Activated CD4-positive, alpha-beta T cell treated with anti-CD3 and anti-CD28 coated beads for 36 hours (primary cell): ENCODE results near the gene CACNA2D3. TPM values are rescaled to one million over a fixed set of nuclear protein-coding genes. Genes with fewer than 3 reads are reported as not detected.

Experiments used
- ATAC-seq: fragments of 200-7000 bp; cut with Tn5 transposase; one replicate; pipeline ENCODE4 v1.10.0; 2021; ENCODE audit warnings: mild to moderate bottlenecking, moderate library complexity
- CTCF ChIA-PET: fragments of 350-600 bp; sonication (Branson Sonifier 250); formaldehyde crosslinking; loops from one replicate; lab custom pipeline; 2021; ENCODE audit warnings: antibody characterized with exemption; lab: Charles Lee
- POLR2A ChIA-PET: fragments of 350-600 bp; sonication (Branson Sonifier 250); formaldehyde crosslinking; loops from one replicate; lab custom pipeline; 2021; ENCODE audit warnings: antibody characterized with exemption, inconsistent platforms; lab: Charles Lee
- DNase-seq: peaks from one replicate; pipeline ENCODE4 v3.0.0-alpha.2; 2020
- H3K27ac Mint-ChIP-seq: one replicate; pipeline ENCODE4 v1.8.0; 2021; ENCODE audit warnings: mixed read lengths
- H3K27me3 Mint-ChIP-seq: one replicate; pipeline ENCODE4 v1.8.0; 2021; ENCODE audit warnings: mixed read lengths
- H3K36me3 Mint-ChIP-seq: one replicate; pipeline ENCODE4 v1.8.0; 2021; ENCODE audit warnings: low read depth, mixed read lengths
- H3K4me1 Mint-ChIP-seq: one replicate; pipeline ENCODE4 v1.8.0; 2021; ENCODE audit warnings: mixed read lengths
- H3K4me3 Mint-ChIP-seq: one replicate; pipeline ENCODE4 v1.8.0; 2021; ENCODE audit warnings: mild to moderate bottlenecking, moderate library complexity, mixed read lengths
- H3K9me3 Mint-ChIP-seq: one replicate; pipeline ENCODE4 v1.8.0; 2021; ENCODE audit warnings: low read depth, mixed read lengths
- intact Hi-C, 2 experiments: fragments of 100-400 bp; cut with DNase I in 1 of 2; cut with micrococcal nuclease in 1 of 2; formaldehyde crosslinking; loops; one replicate each; pipeline versions ENCODE4 v1.14.2 to v1.15.1; 2022 to 2024; cut with DNase I, micrococcal nuclease
- total RNA-seq, 2 experiments: library from RNA; stranded (reverse); gene quantifications; one replicate each; pipeline ENCODE4 v1.2.3, GENCODE V29; 2021

CACNA2D3 gene
- total RNA-seq, 2 experiments from 2014 or later: not detected

GRCh38 chr3:54530944-54531343 lies 408.6 kb downstream of the CACNA2D3 start:
- Mint-ChIP-seq H3K27me3 (peaks cover 3% of the 10 kb centered on the region), H3K4me1 (no peaks in the 10 kb centered on the region), H3K4me3 (no peak overlapping the region), H3K9me3 (peaks cover 7% of the 10 kb centered on the region), H3K36me3 (no peaks in the 10 kb centered on the region), H3K27ac (no peak overlapping the region)
- ChIA-PET POLR2A (no interaction called here), CTCF (no interaction called here)
- intact Hi-C loops: no loop called here
- DNase-seq (no peak), ATAC-seq (no peak)

GRCh38 chr3:54531741-54532140 lies 409.4 kb downstream of the CACNA2D3 start:
- intact Hi-C loops: no loop called here
- CTCF ChIA-PET: no interaction called here

GRCh38 chr3:54533856-54534255 lies 411.5 kb downstream of the CACNA2D3 start:
- intact Hi-C loops: no loop called here
- Mint-ChIP-seq H3K27me3 (peaks cover 3% of the 10 kb centered on the region), H3K27ac (no peak overlapping the region), H3K9me3 (no peaks in the 10 kb centered on the region), H3K4me1 (no peaks in the 10 kb centered on the region), H3K36me3 (no peaks in the 10 kb centered on the region), H3K4me3 (no peak overlapping the region)
- DNase-seq: no peak
- CTCF ChIA-PET: no interaction called here
- POLR2A ChIA-PET: no interaction called here
- ATAC-seq: no peak

More at GRCh38 chr3:54531741-54532140, 409.4 kb downstream of the CACNA2D3 start:
- ATAC-seq (no peak), DNase-seq (no peak)
- Mint-ChIP-seq H3K36me3 (no peaks in the 10 kb centered on the region), H3K27ac (no peak overlapping the region), H3K9me3 (peaks cover 4% of the 10 kb centered on the region), H3K4me3 (no peak overlapping the region), H3K27me3 (peaks cover 3% of the 10 kb centered on the region), H3K4me1 (no peaks in the 10 kb centered on the region)
- POLR2A ChIA-PET: no interaction called here

GRCh38 chr3:54535619-54536018 lies 413.3 kb downstream of the CACNA2D3 start:
- POLR2A ChIA-PET: no interaction called here
- Mint-ChIP-seq H3K9me3 (no peaks in the 10 kb centered on the region), H3K27me3 (peaks cover 6% of the 10 kb centered on the region), H3K4me3 (no peak overlapping the region), H3K27ac (no peak overlapping the region), H3K4me1 (no peaks in the 10 kb centered on the region), H3K36me3 (no peaks in the 10 kb centered on the region)
- CTCF ChIA-PET: no interaction called here
- intact Hi-C loops: no loop called here
- ATAC-seq: no peak
- no peak for DNase-seq

GRCh38 chr3:54536450-54536849 lies 414.1 kb downstream of the CACNA2D3 start:
- Mint-ChIP-seq H3K27me3 (peaks cover 6% of the 10 kb centered on the region), H3K36me3 (no peaks in the 10 kb centered on the region), H3K4me3 (no peak overlapping the region), H3K9me3 (no peaks in the 10 kb centered on the region), H3K27ac (no peak overlapping the region), H3K4me1 (no peaks in the 10 kb centered on the region)
- no peak for ATAC-seq
- ChIA-PET CTCF (no interaction called here), POLR2A (no interaction called here)
- DNase-seq: no peak
- intact Hi-C loops: no loop called here

GRCh38 chr3:54537506-54537905 lies 415.2 kb downstream of the CACNA2D3 start:
- no peak overlapping the region for H3K27ac Mint-ChIP-seq
- ChIA-PET POLR2A (no interaction called here), CTCF (interaction anchor here (0.6 kb wide), 2 partner anchors 310 to 1748 kb away, joined by 3 read pairs; no protein-coding TSS in a partner anchor)
- H3K9me3 Mint-ChIP-seq: no peaks in the 10 kb centered on the region
- H3K27me3 Mint-ChIP-seq: peaks cover 2% of the 10 kb centered on the region
- no peaks in the 10 kb centered on the region for H3K36me3 Mint-ChIP-seq
- DNase-seq (no peak), ATAC-seq (no peak)
- intact Hi-C loops: no loop called here
- H3K4me1 Mint-ChIP-seq: no peaks in the 10 kb centered on the region
- no peak overlapping the region for H3K4me3 Mint-ChIP-seq

- CTCF ChIA-PET: no interaction called here
These were observed 416.0 kb downstream of the CACNA2D3 start for GRCh38 chr3:54538346-54538745.

GRCh38 chr3:54541369-54541768 lies 419.0 kb downstream of the CACNA2D3 start:
- CTCF ChIA-PET: no interaction called here
- H3K36me3 Mint-ChIP-seq: no peaks in the 10 kb centered on the region
- no peak overlapping the region for H3K27ac Mint-ChIP-seq

More at GRCh38 chr3:54538346-54538745, 416.0 kb downstream of the CACNA2D3 start:
- H3K4me1 Mint-ChIP-seq: no peaks in the 10 kb centered on the region
- H3K36me3 Mint-ChIP-seq: no peaks in the 10 kb centered on the region
- no peak for ATAC-seq
- POLR2A ChIA-PET: no interaction called here
- no peak for DNase-seq
- no peaks in the 10 kb centered on the region for H3K9me3 Mint-ChIP-seq
- no peak overlapping the region for H3K4me3 Mint-ChIP-seq
- H3K27me3 Mint-ChIP-seq: peaks cover 2% of the 10 kb centered on the region
- intact Hi-C loops: no loop called here
- H3K27ac Mint-ChIP-seq: no peak overlapping the region

GRCh38 chr3:54543446-54543845 lies 421.1 kb downstream of the CACNA2D3 start:
- Mint-ChIP-seq H3K4me3 (no peak overlapping the region), H3K36me3 (no peaks in the 10 kb centered on the region), H3K27me3 (peaks cover 4% of the 10 kb centered on the region), H3K9me3 (no peaks in the 10 kb centered on the region), H3K27ac (no peak overlapping the region), H3K4me1 (no peaks in the 10 kb centered on the region)
- ATAC-seq (no peak), DNase-seq (no peak)
- ChIA-PET POLR2A (no interaction called here), CTCF (no interaction called here)
- intact Hi-C loops: no loop called here

More at GRCh38 chr3:54541369-54541768, 419.0 kb downstream of the CACNA2D3 start:
- ATAC-seq (no peak), DNase-seq (no peak)
- Mint-ChIP-seq H3K9me3 (no peaks in the 10 kb centered on the region), H3K4me3 (no peak overlapping the region), H3K27me3 (peaks cover 2% of the 10 kb centered on the region), H3K4me1 (no peaks in the 10 kb centered on the region)
- POLR2A ChIA-PET: no interaction called here
- intact Hi-C loops: no loop called here

GRCh38 chr3:54547051-54547450 lies 424.7 kb downstream of the CACNA2D3 start:
- Mint-ChIP-seq H3K4me1 (no peaks in the 10 kb centered on the region), H3K9me3 (no peaks in the 10 kb centered on the region), H3K27ac (no peak overlapping the region), H3K36me3 (no peaks in the 10 kb centered on the region), H3K4me3 (no peak overlapping the region), H3K27me3 (peaks cover 5% of the 10 kb centered on the region)
- DNase-seq (no peak), ATAC-seq (no peak)
- POLR2A ChIA-PET: no interaction called here
- CTCF ChIA-PET: no interaction called here
- intact Hi-C loops: no loop called here

GRCh38 chr3:54547846-54548245 lies 425.5 kb downstream of the CACNA2D3 start:
- ATAC-seq (no peak), DNase-seq (no peak)
- Mint-ChIP-seq H3K36me3 (no peaks in the 10 kb centered on the region), H3K4me3 (no peak overlapping the region), H3K4me1 (no peaks in the 10 kb centered on the region), H3K27ac (no peak overlapping the region), H3K27me3 (peaks cover 5% of the 10 kb centered on the region), H3K9me3 (no peaks in the 10 kb centered on the region)
- intact Hi-C loops: no loop called here
- ChIA-PET CTCF (no interaction called here), POLR2A (interaction anchor here (0.6 kb wide), 1 partner anchor 8 kb away, joined by 3 read pairs; no protein-coding TSS in a partner anchor)

GRCh38 chr3:54549607-54550220 lies 427.4 kb downstream of the CACNA2D3 start:
- Mint-ChIP-seq H3K36me3 (no peaks in the 10 kb centered on the region), H3K4me3 (no peak overlapping the region), H3K4me1 (no peaks in the 10 kb centered on the region), H3K27me3 (peaks cover 5% of the 10 kb centered on the region), H3K9me3 (no peaks in the 10 kb centered on the region), H3K27ac (no peak overlapping the region)
- POLR2A ChIA-PET: no interaction called here
- ATAC-seq (no peak), DNase-seq (no peak)
- CTCF ChIA-PET: no interaction called here
- intact Hi-C loops: no loop called here
